GM19035 (cell line): ENCODE measurements around the gene SHROOM2.
A peak's percentile ranks its signal among the peaks of the same experiment; 100 is the strongest.
"Not testable (repeated sequence)": the region's sequence is repeated elsewhere in the genome, so short reads cannot be mapped to it uniquely, and the experiment has no call there.

Experiments used
- ATAC-seq: cut with Tn5 transposase; IDR thresholded peaks from one replicate; pipeline ENCODE4 v1.9.1; 2021; ENCODE audit not compliant: unreplicated experiment

SHROOM2 gene

DNA sequence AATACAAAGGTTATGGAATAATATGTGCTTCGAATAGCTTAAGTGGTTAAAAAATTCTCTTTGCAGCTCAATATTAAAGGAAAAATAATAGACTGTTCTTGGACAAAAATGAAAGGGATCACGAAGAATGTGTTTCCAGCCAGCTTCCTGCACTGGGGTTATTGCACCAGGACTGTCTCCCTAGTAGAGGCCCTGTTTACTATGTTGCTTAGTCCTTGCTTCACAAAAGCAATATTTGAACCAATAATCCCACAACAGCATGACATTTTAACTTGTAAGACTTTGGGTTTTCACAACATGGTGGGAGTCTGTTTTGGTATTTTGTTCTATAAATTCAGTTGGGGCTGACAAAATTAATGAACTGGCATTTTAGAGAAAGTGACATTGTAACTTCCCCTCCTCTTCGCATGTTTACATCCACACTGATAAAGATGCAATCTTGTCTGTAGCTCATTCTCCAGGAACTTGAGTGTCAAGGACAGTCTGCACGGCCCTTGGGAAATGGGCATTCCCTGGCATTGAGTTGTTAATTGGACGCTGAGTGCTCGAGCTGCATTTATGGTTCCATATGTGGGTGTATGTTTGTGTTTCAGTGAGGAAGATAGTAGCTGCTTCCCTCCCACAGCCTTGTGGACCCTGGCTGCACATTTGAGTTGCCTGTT lies 39.0 kb downstream of the SHROOM2 start:
- no peak for ATAC-seq

DNA sequence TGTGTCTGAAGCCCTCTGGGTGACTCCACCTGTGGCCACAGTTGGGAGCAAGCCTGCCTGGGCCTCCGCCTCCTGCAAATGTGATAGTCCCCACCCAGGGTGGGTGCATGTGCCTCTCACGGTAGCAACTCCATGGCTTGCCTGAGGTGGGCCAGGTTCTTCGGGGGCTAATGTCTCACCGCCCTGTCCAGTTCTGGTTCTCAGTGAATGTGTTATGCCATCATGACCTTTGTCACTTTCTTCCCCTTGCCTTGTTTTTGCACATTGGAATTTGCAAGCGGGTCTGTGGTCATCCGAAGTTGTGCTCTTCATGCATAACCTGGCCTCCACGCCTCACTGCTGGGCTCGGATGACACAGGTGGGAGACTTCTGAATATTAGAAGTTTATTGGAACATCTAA lies 39.7 kb downstream of the SHROOM2 start:
- no peak for ATAC-seq

DNA sequence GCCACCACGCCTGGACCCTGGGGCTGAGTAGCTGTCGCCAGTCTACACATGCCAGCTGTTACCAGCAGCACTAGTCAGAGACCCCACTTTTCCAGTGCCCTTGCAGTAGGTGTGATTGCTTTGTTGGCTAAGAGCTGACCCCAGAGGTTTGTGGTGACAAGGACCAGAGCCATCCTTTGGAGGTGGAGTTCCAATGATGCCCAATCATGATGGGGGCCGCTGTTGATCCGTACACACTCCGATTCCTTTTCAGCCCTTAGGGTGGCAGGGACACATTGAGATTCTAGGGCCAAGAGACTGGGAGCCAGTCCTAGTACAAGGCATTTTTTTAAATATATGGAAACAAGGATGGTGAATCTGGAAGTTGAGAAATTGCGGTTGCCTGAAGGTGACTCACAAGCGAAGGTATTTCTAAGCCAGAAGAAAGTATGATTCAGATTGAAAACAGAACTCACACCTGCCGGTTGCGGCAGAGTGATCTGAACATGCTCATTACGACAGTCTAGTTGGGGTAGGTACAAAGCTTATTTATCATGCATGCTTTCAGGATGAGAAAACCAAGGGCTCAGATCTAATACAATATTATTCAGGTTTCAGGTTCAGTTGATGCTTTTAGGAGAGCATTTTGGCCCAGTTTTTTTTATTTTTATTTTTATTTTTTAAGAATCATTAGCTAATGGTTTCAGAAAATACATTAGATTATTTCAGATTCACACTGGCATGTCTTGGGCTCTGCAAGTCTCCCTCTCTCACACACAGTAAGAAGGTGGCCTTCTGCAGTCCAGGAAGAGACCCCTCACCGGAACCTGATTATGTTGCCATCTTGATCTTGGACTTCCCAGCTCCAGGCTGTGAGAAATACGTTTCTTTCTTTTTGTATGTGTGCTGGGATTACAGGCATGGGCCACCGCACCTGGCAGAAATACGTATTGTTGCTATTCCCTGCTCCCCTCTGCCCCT lies 43.4 kb downstream of the SHROOM2 start:
- peak; percentile 89 for ATAC-seq

DNA sequence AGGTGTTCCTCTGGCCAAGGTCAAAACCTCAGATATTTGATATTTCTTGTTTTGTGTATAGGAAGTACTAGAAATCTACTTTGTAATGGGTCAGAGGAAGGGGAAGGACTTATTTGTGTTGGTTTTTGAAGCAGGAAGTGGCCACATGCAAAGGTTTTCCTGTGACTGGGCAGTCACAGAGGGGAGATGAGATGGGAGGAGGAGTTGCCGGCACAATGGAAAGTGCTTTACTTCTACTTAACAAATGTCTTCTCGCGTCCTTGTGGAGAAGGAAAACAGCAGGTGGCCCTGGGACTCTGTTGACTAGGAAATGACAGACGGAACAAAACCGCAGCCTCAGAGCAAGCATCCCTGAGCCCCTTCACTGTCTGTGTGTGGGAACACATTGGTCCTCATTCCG lies 46.6 kb downstream of the SHROOM2 start:
- ATAC-seq = no peak

DNA sequence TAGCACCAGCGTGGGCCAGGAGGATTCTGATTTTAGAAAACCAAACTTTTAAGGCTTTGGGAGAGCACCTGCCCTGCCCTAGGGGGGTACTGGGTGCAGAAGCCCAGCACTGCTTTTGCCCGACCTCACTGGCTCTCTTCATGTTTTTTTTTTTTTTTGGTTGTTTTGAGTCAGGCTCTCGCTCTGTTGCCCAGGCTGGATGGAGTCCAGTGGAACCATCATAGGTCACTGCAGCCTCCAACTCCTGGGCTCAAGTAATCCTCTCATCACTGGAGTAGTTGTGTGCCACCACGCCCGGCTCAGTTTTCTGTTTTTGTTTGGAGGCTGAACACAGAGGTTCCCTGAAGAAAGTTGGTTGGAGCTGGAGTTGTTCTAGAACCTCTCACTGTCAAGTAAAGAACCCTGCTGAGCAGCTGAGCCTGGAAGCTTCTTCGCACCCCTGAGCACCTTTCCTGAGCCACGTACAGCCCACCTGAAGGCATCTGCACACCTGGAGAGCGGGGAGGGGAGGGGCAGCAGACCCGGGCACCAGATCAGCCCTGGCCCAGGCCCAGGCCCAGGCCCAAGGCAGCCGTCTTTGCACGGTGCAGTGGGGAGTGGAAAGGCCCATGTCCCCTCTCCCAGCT lies 49.5 kb downstream of the SHROOM2 start:
- no peak for ATAC-seq

DNA sequence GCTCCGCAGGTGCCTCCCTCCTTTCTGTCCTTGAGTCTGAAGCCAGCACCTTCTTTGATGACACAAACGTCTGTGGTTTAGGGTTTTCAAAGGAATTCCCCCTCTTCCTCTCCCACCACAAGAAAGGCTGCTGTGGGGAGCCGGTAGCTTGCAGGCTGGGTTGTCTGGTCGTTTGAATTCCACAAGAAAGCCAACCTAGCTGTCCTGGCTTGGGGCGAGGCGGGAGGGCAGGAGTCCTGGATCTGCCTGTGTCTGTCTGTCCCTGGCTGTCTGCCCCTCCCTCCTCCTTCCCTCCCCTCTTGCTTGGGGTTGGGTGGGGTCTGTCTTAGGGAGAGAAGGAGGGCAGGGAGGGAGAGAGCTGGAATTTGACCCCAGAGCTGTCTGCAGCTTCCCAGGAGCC lies 56.3 kb downstream of the SHROOM2 start:
- no peak for ATAC-seq

DNA sequence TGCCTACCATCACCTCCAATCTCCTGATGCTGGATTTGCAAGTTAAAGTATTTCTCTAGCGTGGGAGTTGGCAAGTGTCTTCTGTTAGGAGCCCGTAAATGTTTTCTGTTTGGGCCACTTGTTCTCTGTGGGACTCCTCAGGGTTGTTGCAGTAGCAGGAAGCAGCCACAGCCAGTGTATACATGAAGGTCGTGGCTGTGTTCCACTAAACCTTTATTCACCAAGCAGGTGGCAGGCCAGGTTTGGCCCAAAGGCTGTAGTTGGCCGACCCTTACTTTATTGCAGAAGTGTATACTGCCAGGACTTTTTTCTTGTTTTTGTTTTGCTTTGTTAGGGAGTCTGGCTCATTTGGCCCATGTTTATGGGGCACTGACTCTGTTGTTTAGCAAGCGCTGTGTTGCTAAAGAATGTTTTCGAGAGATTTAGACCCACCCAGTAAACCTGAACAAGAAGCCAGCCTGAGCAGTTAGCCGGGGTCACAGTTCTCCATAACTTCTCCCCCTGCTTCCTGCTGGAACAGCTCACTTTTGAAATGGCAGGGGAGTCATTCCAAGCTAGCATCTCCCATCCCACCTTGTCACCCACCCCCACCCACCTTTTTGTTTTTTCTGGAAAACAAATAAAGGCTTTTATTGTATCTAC lies 58.8 kb downstream of the SHROOM2 start:
- no peak for ATAC-seq

DNA sequence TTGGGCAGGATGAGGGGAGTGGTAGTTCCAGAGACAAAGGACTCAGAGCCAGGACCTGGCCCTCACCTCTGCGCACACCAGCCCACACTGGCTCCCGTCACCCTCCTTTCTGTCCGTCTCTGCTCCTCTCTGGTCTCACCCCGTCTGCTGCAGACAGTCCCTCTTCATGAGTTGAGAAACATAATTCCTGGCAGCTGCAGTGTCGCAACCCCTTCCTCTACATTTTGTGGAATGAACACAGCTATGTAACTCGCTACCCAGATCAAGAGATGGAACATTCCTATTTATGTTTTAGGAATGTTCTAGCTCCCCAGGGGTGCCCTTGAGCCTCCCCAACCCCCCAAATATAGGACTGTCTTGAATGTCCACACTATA lies 59.3 kb downstream of the SHROOM2 start:
- no peak for ATAC-seq

DNA sequence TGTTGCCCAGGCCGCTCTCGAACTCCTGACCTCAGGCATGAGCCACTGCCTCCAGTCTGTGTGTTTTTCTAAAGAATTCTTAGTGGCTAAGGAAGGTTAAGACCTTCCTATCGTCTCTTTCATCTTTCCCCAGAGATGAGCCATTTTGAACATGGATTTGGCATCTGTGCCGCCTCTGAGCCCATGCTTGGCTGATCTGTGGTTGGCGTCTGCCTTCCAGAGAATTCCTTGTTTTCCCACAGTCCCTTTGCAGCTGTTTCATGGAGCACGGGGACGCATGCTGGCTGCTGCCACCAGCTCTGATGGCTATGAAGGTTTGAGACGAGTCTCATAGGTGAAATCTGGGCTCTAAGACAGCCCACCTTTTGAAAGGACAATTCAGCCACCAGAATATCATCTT lies 60.4 kb downstream of the SHROOM2 start:
- no peak for ATAC-seq

DNA sequence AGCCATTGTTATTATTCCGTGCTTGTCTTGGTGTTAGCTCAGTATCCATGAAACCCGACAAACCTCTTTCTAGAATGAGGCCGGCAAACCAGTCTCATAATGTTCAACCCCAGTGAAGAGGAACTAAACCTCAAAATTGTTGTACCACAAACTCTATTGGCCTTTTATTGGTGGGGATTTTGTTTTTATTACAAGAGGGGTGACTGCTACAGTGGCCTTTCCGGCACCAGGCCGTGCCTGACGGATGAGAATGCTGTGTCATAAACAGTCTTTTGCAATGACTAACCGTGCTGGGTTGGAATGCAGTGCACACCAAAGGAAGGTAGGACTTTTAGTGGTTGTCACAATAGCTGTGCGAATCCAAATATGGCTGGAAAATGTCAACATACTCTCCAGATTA lies 60.8 kb downstream of the SHROOM2 start:
- no peak for ATAC-seq

DNA sequence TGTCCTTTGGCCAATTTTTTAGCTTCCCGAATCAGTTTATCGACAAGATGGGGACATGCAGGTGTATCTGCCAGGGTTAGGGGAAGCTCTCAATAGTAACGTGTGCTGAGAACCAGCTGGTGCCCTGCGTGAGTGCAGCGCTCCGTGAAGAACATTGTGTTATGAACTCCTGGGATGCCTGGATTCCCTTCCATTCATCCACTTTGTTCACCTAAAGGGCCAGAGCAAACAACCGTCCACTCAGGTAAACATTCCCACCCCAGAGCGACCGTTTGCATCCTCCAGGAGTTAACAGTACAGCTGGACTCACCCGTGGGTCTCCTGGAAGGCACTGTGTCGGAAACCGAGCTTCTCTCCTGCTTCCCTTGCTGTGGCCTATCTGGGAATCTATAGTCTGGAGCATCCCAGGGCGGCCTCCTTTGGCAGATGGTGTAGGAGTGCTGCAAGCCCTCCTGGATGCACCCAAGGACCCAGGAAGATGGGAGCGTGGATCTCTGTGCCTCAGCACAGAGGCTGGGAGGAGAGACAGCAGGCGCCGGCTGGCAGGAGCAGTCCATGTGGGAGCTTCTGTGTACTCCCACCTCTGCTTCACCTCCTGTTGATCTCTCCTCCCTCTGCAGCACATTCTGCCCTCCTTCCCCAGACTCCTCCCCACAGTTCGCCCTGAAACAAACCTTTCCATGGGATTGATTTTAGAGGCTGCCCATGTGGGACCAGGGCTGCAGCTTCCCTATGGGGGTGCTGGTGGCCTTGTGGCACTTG lies 62.7 kb downstream of the SHROOM2 start:
- no peak for ATAC-seq

DNA sequence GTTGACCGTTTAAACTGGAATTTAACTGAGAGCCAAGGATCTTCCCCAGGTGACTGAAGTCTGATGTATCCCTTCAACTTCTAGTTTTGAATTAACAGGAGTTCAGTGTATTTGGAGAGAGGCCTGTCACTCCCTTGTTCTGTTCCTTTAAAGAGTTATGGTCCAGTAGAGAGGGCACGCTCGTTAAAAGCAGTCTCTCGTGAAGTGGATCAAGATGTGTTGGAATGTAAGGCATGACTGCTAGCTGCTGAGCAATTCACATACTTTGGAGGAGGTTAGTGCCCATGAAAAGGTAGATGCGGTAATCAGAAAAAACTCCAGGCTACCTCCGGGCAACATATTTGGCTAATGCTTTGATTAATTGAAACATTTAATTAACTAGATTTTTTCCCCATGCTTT lies 65.7 kb downstream of the SHROOM2 start:
- no peak for ATAC-seq

DNA sequence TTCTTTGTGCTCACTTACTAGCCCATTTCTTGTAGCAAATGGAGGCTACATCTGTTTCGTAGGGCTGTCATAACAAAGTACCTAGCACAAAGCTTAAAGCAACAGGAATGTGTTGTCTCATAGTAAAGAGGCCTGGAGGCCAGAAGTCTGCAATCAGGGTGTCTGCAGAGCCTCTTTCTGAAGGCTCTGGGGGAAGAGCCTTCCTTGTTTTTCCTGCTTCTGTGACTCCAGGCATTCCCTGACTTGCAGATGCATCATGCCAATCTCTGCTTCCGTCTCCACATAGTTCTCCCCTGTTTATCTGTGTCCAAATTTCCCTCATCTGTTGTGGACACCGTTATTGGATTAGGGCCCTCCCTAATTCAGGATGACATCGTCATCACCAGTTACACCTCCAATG lies 67.1 kb downstream of the SHROOM2 start:
- no peak for ATAC-seq

DNA sequence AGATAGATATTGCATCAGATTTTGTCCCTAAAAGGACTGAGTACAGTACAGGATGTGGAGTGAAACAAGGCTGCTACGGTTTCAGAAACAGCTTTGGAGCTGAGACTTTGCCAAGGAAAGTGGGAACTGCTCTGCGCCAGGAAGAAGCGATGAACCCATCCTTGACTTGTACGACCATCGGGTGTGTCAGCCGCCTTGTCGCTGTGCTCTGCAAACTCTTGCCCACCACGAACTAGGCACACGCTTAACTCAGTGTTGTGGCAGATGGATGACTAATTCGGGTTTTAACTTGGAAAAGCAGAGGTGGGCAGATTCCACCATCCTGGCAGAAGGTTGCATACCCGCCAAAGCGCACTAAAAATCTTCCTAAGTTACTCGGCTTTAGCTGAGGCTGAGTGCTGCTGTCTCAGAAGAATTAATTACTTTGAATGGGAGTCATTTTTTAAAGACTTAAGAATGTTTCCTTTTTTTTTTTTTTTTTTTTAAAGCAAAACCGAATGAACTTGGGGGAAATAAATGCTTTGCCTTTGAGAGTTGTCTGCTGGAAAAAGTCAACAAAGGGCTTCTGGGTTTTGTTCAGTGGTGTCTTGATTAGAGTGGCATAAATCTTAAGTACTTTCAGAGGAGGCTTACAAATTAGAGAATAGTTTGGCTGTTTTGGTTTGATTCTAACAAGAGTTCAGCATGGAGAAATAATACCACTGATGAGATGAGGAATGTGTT lies 69.5 kb downstream of the SHROOM2 start:
- ATAC-seq = no peak

DNA sequence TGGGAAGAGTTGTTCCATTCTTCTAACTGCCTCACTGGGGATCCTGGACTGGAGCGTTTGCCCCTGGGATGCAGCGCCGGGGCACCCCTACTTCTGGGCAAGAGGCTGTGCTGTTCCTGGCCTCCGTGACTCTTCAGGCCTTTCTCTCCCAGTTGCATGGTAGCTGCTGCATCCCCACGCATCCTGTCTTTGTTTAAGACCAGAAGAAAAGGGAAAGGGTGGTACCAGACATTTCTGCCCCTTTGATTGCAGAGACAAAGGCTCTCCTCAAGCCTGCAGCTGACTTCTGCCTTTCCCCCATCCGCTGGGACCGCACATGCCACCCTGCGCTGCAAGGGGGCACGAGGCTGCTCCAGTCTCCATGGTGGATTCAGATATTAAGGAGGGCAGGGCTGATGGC lies 70.4 kb downstream of the SHROOM2 start:
- no peak for ATAC-seq

DNA sequence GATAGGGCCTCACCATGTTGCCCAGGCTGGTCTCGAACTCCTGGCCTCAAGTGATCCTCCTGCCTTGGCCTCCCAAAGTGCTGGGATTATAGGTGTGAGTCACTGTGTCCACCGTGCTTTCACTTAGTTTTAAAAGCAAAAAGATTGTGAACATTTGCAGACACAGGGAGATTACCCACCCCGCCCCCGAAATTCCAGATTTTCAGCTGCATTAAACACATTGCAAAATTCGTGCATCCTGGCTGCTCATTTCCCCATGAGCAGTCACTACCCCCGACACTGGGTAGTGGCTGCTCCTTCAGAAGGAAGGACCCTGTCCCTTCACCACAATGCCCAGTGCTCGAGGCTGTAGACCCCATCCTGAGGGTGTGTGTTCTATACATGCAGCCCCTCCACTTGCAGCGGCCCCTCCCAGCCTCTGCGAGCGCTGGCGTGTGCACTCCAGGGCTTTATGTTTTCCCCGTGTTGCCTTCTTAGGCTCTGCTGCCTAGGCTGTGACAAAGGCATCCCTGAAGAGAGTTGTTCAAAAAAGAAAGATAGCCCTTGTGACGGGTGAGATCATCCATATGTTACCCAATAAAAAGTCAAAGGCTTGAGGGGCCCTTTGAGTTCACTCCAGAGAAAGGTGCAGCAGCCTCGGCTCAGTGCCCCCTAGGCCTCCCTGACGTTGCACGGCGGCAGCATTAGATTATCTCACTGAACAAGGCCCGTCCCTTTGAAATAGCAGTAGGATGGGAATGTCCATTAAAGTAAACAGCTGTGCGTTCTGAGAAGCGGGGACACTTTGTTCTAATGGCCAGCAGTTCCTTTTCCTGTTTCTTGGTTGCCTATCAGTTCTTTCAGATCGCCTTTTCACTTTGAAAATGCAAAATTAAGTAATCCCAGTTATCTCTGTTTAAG lies 71.6 kb downstream of the SHROOM2 start:
- ATAC-seq = no peak

DNA sequence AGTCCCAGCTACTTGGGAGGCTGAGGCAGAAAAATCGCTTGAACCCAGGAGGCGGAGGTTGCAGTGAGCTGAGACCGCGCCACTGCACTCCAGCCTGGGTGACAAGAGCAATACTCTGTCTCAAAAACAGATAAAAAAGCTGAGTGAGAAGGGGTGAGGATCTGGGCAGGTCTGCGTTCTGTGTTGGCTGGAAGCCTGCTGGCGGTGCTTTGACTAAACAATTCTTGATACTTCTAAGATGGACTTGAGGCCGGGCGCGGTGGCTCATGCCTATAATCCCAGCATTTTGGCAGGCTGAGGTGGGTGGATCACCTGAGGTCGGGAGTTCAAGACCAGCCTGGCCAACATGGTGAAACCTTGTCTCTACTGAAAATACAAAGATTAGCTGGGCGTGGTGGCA lies 72.5 kb downstream of the SHROOM2 start:
- not testable (repeated sequence) for ATAC-seq

DNA sequence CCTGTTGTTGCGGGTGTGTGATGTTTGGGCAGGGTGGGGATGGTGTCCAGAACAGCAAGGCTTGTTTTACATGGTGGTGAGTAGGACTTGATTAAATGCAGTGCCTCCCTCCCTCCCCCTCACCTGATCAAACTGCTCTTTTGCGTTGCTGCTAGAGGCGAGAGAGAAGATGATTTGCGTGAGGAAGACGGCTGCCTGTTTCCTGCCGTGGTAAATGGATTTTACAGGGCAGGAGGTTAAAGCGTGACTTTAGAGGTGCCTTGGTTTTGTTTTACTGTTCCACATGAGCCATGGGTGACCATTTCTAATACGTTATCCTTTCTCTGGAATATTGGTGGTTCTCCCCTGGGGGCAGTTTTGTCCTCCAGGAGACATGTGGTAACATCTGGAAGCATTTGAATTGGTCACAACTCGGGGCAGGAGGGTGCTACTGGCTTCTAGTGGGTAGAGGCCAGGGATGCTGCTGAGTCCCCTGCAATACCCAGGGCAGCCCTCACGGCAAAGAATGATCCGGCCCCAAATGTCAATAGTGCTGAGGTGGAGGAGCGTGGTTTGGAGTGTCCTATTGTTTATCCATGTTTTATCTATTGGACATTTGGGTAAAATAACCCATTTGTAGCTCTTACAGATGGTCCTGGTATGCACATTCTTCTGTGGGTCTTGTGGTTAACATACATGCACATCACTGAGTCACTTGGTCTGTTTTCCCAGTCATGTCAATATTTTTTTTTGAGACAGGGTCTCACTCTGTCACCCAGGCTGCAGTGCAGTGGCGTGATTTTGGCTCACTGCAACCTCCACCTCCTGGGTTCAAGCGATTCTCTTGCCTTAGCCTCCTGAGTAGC lies 73.7 kb downstream of the SHROOM2 start:
- no peak for ATAC-seq
